Left forelimb (tissue), 1 donor: ENCODE results near the gene ASPRV1.

Experiments used
- DNase-seq: peaks from one replicate; pipeline ENCODE4 v3.0.0-alpha.2; 2018; ENCODE audit warnings: low spot score

The ASPRV1 gene

GRCh38 chr2:69940691-69941090, 20.7 kb downstream of the ASPRV1 start:
- no peak for DNase-seq

- DNase-seq: no peak
These were observed 21.7 kb downstream of the ASPRV1 start for GRCh38 chr2:69939722-69940121.

- no peak for DNase-seq
These were observed 23.5 kb downstream of the ASPRV1 start for GRCh38 chr2:69937968-69938367.

- DNase-seq: no peak
These were observed 24.5 kb downstream of the ASPRV1 start for GRCh38 chr2:69936906-69937305.

GRCh38 chr2:69935011-69935410, 26.4 kb downstream of the ASPRV1 start:
- no peak for DNase-seq

GRCh38 chr2:69934614-69934908, 26.9 kb downstream of the ASPRV1 start:
- no peak for DNase-seq

GRCh38 chr2:69933839-69934613, 27.4 kb downstream of the ASPRV1 start:
- no peak for DNase-seq

- DNase-seq: no peak
These were observed 28.1 kb downstream of the ASPRV1 start for GRCh38 chr2:69933254-69933828.

GRCh38 chr2:69932596-69932922, 28.9 kb downstream of the ASPRV1 start:
- DNase-seq: no peak

- no peak for DNase-seq
These were observed 29.4 kb downstream of the ASPRV1 start for GRCh38 chr2:69931832-69932595.

- no peak for DNase-seq
These were observed 34.4 kb downstream of the ASPRV1 start for GRCh38 chr2:69926849-69927515.

GRCh38 chr2:69923116-69923515, 38.3 kb downstream of the ASPRV1 start:
- DNase-seq: no peak

- DNase-seq: no peak
These were observed 43.0 kb downstream of the ASPRV1 start for GRCh38 chr2:69918401-69918800.

- no peak for DNase-seq
These were observed 43.6 kb downstream of the ASPRV1 start for GRCh38 chr2:69917852-69918251.

- DNase-seq: no peak
These were observed 45.3 kb downstream of the ASPRV1 start for GRCh38 chr2:69916106-69916505.

GRCh38 chr2:69914950-69915945, 46.2 kb downstream of the ASPRV1 start, which contains the start of gene MXD1:
Gene MXD1, plus strand, starts transcription at chr2:69915109. Its CDS starts 222 bp downstream, at chr2:69915331.
- no peak for DNase-seq

- peak; percentile 100 for DNase-seq
These were observed 47.1 kb downstream of the ASPRV1 start for GRCh38 chr2:69914164-69914949.

GRCh38 chr2:69911985-69912563, 49.4 kb downstream of the ASPRV1 start:
- no peak for DNase-seq
